ENCODE results near the gene CHCHD6.

- TF ChIP-seq FOXM1 (IDR thresholded peaks at IDR 0.05; ENCODE audit: borderline replicate concordance) (no peak), FOXA1 (IDR thresholded peaks at IDR 0.05) (no peak), NFRKB (IDR thresholded peaks at IDR 0.05) (no peak), LEF1 (IDR thresholded peaks at IDR 0.05; ENCODE audit: borderline replicate concordance) (no peak), ELF4 (IDR thresholded peaks at IDR 0.05) (no peak), TARDBP (IDR thresholded peaks at IDR 0.05) (no peak), FOXK2 (IDR thresholded peaks at IDR 0.05) (no peak), SP1 (IDR thresholded peaks at IDR 0.05) (no peak), SUZ12 (IDR thresholded peaks at IDR 0.05) (no peak), CTBP1 (IDR thresholded peaks at IDR 0.05; ENCODE audit: borderline replicate concordance) (no peak), ZNF384 (IDR thresholded peaks at IDR 0.05) (no peak), BHLHE40 (IDR thresholded peaks at IDR 0.05; ENCODE audit: borderline replicate concordance) (no peak)
- TF ChIP-seq, protein P1, sequence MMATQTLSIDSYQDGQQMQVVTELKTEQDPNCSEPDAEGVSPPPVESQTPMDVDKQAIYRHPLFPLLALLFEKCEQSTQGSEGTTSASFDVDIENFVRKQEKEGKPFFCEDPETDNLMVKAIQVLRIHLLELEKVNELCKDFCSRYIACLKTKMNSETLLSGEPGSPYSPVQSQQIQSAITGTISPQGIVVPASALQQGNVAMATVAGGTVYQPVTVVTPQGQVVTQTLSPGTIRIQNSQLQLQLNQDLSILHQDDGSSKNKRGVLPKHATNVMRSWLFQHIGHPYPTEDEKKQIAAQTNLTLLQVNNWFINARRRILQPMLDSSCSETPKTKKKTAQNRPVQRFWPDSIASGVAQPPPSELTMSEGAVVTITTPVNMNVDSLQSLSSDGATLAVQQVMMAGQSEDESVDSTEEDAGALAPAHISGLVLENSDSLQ (IDR thresholded peaks at IDR 0.05), result no peak
Measured at GRCh38 chr3:126923423-126923822, 219.4 kb downstream of the CHCHD6 start.

Data from HEK293T (cell line).